Measurements from ENCODE around the gene PRRX1.

PRRX1 gene

DNA sequence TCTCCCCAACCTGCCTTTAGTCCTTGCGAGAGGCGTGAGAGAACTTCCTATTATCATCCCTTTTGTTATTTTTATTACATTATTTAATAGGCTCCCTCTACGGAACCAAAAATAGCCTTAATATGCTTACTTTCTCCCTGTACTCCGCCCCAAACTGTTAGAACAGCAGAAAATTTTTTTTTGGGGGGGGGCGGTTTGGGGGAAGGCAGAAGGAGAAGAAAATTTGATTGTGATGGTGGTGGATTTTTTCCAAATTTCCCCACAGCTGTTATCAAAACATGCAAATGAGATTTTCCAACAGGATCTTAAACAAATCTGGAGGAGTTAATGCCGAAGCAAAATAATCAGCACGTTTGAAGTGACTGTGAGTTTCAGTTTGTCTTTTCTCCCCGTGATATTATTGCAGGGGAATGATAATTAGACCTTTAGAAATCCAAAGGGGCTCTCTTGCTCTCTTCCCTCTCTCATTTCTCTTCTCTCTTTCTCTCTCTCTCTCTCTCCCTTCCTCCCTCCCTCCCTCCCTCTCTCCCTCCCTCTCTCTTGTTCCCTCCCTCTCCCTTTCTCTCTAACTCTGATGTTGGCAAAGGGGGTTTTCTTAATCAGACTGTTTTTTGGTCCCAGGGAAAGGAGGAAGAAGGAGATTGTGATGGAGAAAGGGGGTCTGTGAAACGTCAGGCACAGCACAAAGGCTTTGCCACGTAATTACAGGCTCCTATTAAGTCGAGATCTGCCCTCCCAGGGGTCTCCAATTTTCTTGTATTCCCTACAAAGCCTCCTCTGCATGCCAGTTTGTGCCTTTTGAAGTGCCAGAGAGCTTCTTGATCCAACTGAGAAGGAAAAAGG is 1.1 kb upstream of the PRRX1 start:
- TF ChIP-seq TCF12 (IDR thresholded peaks at IDR 0.05; ENCODE audit: low read depth) (no peak), USF1 (IDR thresholded peaks at IDR 0.05) (no peak), TEAD4 (IDR thresholded peaks at IDR 0.05) (no peak), TAF1 (IDR thresholded peaks at IDR 0.05; ENCODE audit: low read depth) (no peak), EP300 (IDR thresholded peaks at IDR 0.05; ENCODE audit: borderline replicate concordance) (no peak)
- TF ChIP-seq, protein P1, sequence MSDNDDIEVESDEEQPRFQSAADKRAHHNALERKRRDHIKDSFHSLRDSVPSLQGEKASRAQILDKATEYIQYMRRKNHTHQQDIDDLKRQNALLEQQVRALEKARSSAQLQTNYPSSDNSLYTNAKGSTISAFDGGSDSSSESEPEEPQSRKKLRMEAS (IDR thresholded peaks at IDR 0.05), result no peak

- no peak for TF ChIP-seq RAD21 (IDR thresholded peaks at IDR 0.05; ENCODE audit: low read depth)
- TF ChIP-seq TCF12 (IDR thresholded peaks at IDR 0.05; ENCODE audit: low read depth), result no peak
- no peak for TF ChIP-seq EP300 (IDR thresholded peaks at IDR 0.05; ENCODE audit: borderline replicate concordance)
- no peak for TF ChIP-seq USF1 (IDR thresholded peaks at IDR 0.05)
- TF ChIP-seq NFIC (IDR thresholded peaks at IDR 0.05), result no peak
- no peak for TF ChIP-seq YY1 (IDR thresholded peaks at IDR 0.05; ENCODE audit: low read depth)
- no peak for TF ChIP-seq ZBTB7A (IDR thresholded peaks at IDR 0.05; ENCODE audit: low read depth)
- no peak for TF ChIP-seq FOXM1 (IDR thresholded peaks at IDR 0.05; ENCODE audit: borderline replicate concordance, low read depth)
- TF ChIP-seq TEAD4 (IDR thresholded peaks at IDR 0.05), result no peak
- TF ChIP-seq, protein P1 (IDR thresholded peaks at IDR 0.05), result no peak
- TF ChIP-seq CEBPB (IDR thresholded peaks at IDR 0.05), result no peak
- no peak for TF ChIP-seq CREB1 (IDR thresholded peaks at IDR 0.05; ENCODE audit: low read depth)
- TF ChIP-seq, protein P2, sequence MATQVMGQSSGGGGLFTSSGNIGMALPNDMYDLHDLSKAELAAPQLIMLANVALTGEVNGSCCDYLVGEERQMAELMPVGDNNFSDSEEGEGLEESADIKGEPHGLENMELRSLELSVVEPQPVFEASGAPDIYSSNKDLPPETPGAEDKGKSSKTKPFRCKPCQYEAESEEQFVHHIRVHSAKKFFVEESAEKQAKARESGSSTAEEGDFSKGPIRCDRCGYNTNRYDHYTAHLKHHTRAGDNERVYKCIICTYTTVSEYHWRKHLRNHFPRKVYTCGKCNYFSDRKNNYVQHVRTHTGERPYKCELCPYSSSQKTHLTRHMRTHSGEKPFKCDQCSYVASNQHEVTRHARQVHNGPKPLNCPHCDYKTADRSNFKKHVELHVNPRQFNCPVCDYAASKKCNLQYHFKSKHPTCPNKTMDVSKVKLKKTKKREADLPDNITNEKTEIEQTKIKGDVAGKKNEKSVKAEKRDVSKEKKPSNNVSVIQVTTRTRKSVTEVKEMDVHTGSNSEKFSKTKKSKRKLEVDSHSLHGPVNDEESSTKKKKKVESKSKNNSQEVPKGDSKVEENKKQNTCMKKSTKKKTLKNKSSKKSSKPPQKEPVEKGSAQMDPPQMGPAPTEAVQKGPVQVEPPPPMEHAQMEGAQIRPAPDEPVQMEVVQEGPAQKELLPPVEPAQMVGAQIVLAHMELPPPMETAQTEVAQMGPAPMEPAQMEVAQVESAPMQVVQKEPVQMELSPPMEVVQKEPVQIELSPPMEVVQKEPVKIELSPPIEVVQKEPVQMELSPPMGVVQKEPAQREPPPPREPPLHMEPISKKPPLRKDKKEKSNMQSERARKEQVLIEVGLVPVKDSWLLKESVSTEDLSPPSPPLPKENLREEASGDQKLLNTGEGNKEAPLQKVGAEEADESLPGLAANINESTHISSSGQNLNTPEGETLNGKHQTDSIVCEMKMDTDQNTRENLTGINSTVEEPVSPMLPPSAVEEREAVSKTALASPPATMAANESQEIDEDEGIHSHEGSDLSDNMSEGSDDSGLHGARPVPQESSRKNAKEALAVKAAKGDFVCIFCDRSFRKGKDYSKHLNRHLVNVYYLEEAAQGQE (IDR thresholded peaks at IDR 0.05; ENCODE audit: low read depth), result no peak
- no peak for TF ChIP-seq TAF1 (IDR thresholded peaks at IDR 0.05; ENCODE audit: low read depth)
- TF ChIP-seq EGR1 (IDR thresholded peaks at IDR 0.05), result no peak
Measured at GRCh38 chr1:170663404-170664092, 383 bp upstream of the PRRX1 start.

GRCh38 chr1:170664828-170665612 is 1.1 kb downstream of the PRRX1 start:
- no peak for TF ChIP-seq YY1 (IDR thresholded peaks at IDR 0.05; ENCODE audit: low read depth)
- no peak for TF ChIP-seq EP300 (IDR thresholded peaks at IDR 0.05; ENCODE audit: borderline replicate concordance)
- TF ChIP-seq FOXM1 (IDR thresholded peaks at IDR 0.05; ENCODE audit: borderline replicate concordance, low read depth), result no peak
- TF ChIP-seq, protein P1 (IDR thresholded peaks at IDR 0.05), result no peak
- TF ChIP-seq CEBPB (IDR thresholded peaks at IDR 0.05), result no peak
- TF ChIP-seq, protein P2 (IDR thresholded peaks at IDR 0.05; ENCODE audit: low read depth), result no peak
- no peak for TF ChIP-seq EGR1 (IDR thresholded peaks at IDR 0.05)
- no peak for TF ChIP-seq TEAD4 (IDR thresholded peaks at IDR 0.05)
- TF ChIP-seq RAD21 (IDR thresholded peaks at IDR 0.05; ENCODE audit: low read depth), result no peak
- TF ChIP-seq ZBTB7A (IDR thresholded peaks at IDR 0.05; ENCODE audit: low read depth), result no peak

DNA sequence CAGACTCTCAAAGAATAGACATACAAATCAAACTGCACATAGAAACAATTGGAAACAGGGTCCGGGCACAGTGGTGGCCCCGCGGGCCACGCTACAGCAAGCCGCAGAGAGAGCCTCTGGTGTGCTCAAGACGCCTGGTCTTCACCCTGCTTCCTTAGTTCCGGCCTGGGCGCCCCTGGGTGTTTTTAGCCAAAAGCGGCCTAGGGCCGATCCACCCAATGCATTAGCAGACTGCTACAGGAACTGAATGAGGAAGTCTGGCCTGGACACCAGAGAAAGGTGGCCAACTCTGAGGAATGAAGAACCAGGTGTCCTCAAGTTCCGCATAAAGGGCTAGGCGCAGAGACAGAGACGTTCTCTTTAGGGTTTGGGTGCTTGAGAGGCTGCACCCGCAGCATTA is 1.7 kb downstream of the PRRX1 start:
- TF ChIP-seq, protein P2 (IDR thresholded peaks at IDR 0.05; ENCODE audit: low read depth), result no peak
- no peak for TF ChIP-seq TAF1 (IDR thresholded peaks at IDR 0.05; ENCODE audit: low read depth)
